ENCODE data around the gene NETO2.
"Not testable (repeated sequence)": the region's sequence is repeated elsewhere in the genome, so short reads cannot be mapped to it uniquely, and the experiment has no call there.

NETO2 gene

DNA sequence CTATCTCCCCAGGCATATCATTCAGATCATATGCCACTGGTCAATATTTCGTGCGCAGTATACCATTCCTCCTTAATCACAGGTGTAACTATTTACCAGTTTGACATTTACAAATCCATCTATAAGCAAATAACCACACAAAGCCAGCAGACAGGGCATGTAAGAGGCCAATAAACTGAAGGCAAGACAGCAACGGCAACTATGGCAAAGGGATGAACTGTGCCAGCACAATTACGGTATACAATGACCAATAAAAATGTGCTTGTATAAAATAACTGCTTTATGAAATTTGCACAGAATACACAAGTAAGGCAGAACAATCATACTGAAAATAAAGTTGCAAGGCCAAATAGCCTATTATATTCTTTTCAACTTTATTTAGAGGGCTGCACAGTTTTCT lies 9.2 kb downstream of the NETO2 start:
- no peak for DNase-seq (ENCODE audit: low read depth in 2 of 2)

DNA sequence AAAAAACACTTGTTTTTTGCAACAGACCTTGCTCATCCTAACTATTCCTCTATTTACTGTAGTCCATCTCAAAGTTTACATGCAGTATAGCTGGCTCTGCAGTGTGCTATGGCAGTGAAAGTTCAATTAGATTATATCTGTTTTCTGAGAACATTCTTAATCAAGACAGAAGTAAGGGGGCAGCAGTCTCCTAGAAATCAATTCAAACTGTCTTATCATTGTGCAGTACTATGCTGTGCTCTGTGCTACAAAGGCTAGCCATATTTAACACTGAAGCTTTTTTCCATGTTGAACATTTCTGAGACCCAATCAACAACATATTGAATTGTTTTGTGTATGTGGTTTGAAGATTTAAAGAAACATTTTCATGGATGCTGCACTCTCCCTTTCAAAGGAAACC lies 11.4 kb downstream of the NETO2 start:
- no peak for DNase-seq (ENCODE audit: low read depth in 2 of 2)

DNA sequence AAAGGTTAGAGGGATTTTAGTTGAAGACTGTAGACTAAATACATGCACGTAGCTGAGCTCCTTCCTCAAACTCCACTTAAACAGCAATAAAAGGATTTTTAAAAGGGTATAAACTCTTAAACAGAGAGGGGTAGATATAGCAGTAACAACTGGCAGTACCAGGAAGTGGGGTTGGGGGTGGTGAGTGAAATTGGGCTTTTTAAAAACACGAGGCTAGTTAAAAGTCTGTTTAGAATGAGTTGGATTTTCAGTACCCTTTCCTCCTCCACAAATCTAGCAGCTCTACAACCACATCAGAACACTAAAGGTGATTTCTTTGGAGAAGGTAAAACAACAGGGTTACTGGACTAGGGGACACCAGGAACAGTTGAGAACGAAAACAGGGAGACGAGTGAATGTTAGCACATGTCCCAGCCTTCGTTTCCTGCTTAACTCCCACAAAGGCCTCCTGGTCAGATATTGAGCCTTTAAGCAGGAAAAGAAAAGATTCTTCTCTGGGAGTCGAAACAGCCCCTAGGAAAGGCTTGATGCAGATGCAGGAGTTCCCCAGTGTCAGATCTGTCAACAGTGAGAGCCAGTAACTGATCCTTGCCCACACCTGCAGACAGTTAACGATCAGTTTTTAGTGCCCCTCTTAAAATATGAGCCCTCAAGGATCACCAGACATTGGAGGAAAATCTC lies 13.8 kb downstream of the NETO2 start:
- DNase-seq (ENCODE audit: low read depth in 2 of 2) = no peak

DNA sequence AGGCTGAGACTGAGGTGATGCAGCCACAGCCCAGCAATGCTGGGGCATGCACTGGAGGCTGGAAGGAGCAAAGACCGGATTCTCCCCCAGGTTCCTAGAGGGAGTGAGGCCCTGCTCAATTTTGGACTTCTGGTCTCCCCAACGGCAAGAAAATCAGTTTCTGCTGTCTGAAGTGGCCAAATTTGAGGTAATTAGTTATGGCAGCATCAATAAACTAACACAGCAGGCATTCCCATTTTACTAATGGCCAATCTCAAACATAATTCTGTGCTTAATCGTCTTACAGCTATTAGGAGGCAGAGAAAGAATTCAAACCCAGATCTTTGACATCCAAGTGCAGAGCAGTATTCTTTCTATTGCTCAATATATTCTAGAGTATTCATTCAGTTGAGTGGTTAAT lies 16.2 kb downstream of the NETO2 start:
- DNase-seq (ENCODE audit: low read depth in 2 of 2) = no peak

DNA sequence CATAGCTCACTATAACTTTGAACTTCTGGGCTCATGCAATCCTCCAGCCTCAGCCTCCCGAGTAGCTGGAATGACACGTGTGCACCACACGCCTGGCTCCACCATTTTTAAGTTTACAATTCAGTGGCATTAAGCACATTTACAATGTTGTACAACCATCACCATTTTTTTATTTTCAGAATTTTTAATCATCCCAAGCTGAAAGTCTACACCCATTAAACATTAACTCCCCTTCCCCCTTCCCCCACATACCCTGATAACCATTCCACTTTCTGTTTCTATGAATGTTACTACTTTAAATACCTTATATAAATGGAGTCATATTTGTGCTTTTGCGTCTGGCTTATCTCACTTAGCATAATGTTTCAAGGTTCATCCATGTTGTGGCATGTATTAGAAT lies 18.0 kb downstream of the NETO2 start:
- no peak for DNase-seq (ENCODE audit: low read depth in 2 of 2)

DNA sequence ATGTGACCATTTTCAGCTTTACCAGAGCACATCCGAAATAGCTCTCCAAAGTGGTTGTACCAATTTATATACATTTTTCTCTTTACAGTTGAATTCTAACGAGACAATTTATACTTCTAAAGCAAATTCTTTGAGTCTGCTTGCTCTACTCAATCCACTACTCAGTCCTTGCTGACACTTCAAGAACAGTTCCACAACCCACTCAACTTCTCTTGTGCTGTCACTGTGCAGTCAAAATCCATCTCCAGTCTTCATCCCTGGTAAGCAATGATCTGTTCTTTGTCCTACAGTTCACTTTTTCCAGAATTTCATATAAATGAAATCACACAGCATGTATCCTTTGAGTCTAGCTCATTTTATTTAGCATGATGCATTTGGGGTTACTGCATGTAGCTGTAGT lies 30.6 kb downstream of the NETO2 start:
- DNase-seq (ENCODE audit: low read depth in 2 of 2) = no peak

DNA sequence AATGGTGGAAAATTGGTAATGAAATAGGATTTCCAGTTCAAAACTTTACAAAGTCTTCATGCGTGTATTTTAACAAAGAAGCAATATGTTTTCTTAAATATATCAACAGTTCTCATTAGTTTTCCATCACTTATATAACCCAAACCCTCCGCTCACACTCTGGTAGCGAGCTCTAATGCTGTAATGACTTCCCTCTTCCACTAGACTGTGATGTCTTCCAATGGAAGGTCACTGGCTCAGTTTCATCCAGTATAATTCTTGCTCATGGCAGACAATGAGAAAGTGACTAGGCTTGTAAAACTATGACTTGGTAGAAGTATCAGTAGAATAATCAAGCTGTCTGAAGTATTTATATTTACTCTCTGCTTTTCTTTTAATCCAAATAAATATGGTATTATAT lies 32.8 kb downstream of the NETO2 start:
- no peak for DNase-seq (ENCODE audit: low read depth in 2 of 2)

DNA sequence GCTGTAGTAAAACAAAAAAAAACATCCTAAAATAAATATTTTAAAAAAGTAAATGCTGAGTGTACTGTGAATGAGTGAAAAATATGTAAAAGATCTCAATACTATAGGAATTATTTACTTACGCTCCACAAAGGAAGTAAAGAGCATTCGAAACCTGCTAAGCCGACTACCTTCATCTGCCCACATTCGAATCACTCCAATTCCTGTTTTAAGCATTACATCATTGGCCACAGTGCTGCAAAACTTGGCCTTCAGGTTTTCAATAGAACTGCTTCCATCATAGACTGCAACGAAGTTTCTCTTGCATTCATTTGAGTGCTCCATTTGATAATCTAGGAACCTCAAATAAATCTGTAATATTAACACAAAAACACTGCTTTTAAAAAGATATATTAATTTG lies 34.4 kb downstream of the NETO2 start:
- no peak for DNase-seq (ENCODE audit: low read depth in 2 of 2)

DNA sequence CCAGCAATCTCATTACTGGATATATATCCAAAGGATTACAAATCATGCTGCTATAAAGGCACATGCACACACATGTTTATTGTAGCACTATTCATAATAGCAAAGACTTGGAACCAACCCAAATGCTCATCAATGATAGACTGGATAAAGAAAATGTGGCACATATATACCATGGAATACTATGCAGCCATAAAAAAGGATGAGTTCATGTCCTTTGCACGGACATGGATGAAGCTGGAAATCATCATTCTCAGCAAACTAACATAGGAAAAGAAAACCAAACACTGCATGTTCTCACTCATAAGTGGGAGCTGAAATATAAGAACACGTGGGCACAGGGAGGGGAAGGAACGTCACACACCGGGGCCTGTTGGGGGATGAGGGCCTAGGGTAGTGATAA lies 40.8 kb downstream of the NETO2 start:
- DNase-seq (ENCODE audit: low read depth in 2 of 2) = not testable (repeated sequence)

DNA sequence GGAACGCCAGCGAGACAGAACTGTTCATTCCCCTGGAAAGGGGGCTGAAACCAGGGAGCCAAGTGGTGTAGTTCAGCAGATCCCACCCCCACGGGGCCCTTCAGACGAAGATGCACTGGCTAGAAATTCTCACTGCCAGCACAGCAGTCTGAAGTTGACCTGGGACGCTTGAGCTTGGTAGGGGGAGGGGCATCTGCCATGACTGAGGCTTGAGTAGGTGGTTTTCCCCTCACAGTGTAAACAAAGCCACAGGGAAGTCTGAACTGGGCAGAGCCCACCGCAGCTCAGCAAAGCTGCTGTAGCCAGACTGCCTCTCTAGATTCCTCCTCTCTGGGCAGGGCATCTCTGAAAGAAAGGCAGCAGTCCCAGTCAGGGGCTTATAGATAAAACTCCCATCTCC lies 46.6 kb downstream of the NETO2 start:
- not testable (repeated sequence) for DNase-seq (ENCODE audit: low read depth in 2 of 2)

DNA sequence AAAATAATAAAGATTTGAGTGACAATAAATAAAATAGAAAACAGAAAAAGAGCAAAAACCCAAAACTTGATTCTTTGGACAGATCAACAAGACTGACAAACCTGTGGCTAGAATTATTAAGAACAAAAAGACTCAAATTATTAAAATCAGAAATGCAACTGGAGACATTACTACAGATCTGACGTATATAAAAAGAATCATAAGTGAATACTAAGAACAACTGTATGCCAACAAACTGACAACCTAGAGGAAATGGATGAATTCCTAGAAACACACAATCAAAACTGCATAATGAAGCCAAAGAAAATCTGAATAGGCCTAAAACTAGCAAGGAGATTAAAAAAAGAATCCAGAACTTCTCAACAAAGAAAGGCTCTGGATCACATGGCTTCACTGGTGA lies 47.4 kb downstream of the NETO2 start:
- no peak for DNase-seq (ENCODE audit: low read depth in 2 of 2)

DNA sequence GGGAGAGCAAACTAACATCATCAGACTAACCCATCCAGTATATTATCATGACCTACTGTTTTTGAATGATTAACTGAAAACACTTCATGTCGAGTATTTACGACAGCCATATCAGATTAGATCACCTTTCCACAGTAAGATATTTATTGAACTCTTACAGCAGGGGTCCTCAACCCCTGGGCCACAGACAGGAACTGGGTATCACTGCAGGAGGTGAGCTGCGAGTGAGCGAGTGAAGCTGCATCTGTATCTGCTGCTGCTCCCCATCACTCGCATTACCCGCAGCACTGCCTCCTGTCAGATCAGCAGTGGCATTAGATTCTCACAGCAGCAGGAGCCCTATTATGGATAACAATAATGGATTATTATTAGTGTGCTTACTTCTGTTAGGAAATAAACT lies 59.5 kb downstream of the NETO2 start:
- no peak for DNase-seq (ENCODE audit: low read depth in 2 of 2)

DNA sequence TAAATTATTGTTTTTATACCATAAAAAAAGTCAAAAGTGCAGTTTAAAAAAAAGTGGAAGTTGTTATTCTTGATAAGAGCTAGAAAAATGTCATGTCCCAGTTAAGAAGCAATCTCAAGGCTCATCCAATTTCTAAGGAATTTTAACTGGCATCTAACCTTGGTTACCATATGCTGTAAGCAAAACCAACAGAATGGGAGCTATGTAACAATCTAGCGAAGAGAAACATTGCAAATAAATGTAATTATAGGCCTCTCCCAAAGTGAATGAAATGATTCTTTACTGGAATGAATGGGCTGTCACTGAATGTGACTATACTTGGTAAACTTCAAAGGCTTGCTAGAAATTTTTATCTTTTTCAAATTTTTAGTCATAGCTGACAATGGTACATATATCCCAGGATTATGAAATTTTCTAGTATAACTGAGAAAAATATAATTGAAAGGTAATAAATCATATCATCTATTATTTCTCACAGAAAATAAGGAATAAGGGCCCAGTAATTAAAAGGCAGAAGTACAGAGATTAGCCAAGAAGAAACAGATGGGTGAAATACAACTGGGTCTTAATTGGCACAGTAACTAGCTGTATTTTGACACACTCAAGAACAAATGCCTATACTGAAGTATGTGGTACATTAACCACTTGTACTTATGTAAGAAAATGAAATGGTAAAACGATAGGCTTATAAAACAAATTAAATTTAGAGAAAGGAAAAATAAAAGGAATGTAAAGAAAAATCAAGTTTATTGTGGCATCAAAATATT lies 61.5 kb downstream of the NETO2 start:
- no peak for DNase-seq (ENCODE audit: low read depth in 2 of 2)

DNA sequence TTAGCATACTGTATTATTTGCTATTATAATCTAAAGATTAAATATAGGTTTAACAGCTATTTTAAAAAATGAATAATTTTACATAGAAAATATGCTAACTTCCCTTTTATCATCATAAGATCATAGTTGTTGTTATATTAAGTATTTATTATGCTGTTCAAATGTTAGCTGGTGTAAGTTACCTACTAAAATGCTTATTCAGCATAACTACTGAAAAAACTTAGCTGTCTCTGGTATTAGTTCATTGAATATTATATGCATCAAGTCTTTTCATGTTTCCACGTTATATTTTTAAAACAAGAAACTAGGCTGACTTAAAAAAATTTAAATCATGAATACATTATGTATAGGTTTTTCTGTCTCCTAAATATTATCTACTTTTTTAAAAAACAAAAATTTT lies 62.6 kb downstream of the NETO2 start:
- DNase-seq (ENCODE audit: low read depth in 2 of 2) = no peak

DNA sequence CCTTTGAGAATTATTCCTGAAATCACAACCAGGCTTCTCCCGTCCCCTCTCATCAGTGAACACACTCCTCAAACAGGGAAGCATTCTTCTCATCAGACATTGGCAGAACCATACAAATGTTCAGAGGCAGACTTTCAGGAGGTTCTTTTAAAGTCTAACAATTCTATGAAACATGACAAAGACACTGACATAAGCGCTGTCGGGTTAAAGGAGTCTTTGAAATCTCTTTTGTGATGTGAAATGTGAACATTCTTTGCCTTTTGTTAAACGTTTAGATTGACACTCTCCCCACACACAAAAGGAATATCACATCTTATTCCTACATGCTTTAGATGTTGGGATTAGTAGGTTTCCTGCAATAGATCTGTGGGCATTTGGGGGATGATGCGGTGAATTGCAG lies 63.9 kb downstream of the NETO2 start:
- no peak for DNase-seq (ENCODE audit: low read depth in 2 of 2)

DNA sequence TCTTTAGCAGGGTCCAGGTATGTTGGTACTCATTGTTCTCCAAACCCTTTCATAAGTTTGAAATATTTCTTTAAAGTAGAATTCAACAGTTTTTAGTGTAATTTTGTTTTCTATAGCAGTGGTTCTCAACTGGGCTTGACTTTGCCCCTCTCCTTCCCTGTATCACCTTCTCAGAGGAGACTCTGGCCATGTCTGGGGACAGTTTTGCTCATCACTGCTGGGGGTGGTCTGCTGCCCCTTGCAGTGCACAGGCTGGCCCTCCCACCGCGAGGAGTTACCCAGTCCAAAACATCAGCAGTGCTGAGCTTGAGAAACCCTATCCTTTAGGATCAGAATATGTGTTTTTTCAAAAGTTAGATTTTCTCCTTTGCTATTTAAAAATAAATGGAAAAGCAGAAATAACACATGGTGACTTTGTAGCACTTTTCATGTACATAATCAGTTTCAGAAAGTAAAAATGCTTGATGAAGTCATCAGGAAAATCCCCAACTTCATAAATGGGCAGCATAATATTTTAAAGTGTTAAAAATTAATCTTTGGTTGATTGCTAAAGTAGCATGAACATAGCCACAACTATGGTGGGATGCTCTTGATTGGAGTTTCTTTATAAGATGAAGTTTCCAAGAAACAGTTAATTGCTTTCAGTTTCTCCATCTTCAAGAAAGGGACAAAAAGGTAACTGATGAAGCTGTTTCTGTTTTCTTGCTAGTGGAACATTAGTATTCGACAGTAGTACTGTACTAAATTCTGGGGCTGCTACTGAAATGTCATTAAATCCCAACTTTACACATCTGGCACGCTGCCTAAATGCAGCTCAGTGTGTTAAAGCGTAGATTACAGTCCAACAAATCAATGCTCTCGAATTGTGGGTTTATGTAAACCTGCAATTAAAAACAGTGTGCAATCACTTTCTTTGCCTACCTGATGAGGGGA lies 70.3 kb downstream of the NETO2 start:
- DNase-seq (ENCODE audit: low read depth in 2 of 2) = no peak

DNA sequence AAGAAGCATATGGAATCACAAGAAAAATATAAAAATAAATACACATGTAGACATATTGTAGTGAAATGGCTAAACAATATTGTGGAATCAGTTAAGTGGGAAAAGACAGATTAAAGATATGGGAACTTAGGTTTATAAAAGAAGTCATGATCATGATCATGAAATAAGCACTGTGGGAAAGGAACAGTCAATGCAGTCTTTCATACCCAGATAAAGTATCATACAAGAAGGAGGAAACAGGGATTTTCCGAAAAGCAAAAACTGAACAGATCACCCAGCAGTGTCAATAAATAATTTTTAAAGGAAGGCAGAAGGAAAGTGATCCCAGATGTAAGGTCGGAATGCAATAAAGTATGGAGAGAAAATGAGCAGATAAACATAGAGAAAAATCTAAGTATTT lies 71.6 kb downstream of the NETO2 start:
- no peak for DNase-seq (ENCODE audit: low read depth in 2 of 2)

DNA sequence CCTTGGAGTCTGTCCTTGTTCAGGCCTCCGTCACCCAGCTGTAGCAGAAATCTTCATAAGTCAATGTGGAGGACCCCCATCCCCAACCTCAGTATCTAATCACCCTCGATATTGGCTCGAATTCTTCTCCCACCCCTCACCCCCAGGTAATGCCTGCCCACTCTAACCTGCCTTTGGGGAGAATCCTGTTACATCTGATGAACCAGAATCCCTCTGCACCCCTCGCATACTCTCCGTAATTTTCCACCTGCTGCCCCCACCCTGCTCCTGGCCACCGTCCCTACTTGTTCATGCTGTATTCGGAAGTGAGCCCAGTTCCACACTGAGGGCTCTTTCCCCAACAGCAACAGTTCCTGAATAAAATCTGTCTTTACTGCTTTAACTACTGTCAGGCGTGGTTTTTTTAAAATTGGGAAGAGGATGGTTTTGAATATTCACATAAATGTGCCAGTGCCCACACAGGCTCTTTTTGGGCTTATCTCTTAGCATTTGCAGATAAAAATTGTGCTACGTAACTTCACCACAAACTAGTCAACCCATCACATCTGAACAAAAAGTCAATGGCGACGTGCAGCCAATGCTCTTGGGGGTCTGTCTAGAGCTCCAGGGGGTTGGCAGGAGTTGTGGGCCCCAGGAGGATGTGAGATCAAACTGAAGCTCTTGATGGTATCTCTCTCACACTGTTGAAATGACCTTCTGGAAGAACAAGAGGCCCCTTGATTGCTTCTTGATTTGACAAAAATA lies 73.7 kb downstream of the NETO2 start:
- DNase-seq (ENCODE audit: low read depth in 2 of 2) = no peak

DNA sequence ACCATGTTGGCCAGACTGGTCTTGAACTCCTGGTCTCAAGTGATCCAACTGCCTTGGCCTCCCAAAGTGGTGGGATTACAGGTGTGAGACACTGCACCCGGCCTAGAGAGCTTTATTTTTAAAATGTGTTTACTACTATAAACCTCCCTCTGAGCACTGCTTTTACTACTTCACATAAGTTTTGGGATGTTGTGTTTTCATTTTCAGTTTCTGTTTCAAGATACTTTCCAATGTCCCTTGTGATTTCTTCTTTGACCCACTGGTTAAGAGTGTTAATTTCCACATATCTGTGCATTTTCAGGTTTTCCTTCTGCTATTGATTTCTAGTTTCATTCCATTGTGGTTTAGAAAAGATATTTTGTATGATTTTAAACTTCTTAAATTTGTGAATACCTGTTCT lies 74.4 kb downstream of the NETO2 start:
- no peak for DNase-seq (ENCODE audit: low read depth in 2 of 2)

DNA sequence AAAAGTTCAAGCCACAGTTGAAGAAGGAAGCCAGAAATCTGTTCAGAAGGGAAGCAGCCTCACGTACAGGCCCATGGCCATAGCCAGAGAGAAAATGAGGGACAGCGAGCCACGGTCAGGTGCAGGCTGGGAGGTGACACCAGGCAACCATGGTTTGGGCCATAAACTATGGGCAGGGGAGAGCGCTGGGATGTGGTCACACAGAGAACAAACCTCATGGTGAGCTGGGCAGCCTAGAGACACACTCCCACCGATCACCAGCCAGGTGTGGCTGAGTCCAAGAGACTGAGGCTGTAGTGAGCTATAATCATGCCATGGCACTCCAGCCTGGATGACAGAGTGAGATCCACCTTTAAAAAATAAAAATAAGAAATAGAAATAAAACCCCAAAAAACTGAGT lies 76.5 kb downstream of the NETO2 start:
- DNase-seq (ENCODE audit: low read depth in 2 of 2) = no peak

DNA sequence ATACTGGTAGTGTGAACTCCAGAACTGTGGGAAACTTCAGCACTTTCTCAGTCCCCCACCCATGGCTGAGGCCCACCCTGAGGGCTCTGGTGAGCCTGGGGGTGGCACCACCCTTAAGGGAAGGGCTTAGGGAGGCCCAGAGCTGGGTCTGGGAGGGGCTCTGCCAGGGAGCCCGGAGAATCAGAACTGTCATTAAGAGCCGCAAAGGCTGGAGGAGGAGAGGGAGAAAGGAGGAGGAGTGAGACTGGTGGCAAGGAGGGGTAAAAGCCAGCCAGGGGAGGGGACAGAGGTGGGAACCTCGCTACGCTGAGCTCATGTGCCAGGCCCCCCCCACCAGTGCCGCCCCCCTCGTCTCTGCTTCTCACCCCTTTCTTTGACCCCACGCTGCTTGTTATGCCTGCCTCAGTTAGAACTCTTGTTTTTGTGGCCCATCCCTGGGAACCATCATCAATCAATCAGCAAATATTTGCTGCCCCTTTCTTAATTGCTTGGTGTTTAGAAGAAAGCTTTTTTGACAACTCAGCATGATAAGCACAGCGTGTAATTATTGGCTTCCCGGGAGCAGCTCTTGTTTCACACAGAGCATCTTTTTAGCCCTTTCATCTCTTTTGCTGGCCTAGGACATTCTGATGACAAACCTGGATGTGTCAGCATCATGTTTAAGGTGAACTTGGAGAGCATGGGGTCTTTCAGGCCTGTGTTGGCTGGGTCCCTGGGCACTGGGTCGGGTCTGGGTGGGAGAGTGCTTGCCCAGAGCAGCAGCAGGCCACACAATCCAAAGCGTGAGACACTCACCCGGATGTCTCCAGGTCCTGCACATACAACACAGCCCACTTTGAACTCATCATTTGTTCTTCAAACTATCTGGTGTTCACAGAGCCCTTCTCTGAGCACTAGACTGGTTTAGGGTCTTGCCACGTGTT lies 77.7 kb downstream of the NETO2 start:
- DNase-seq (ENCODE audit: low read depth in 2 of 2) = no peak

All from stimulated activated CD4-positive, alpha-beta T cell treated with anti-CD3 and anti-CD28 coated beads, Interleukin-1b, Interleukin-23, amount 100 ng/mL, for 4 hours (primary cell).